Loucy (cell line): ENCODE data around the gene SART3.

Experiments used
- EZH2phosphoT487 ChIP-seq: fragments of 200-600 bp; IDR thresholded peaks from 2 replicates; pipeline ENCODE4 v1.6.1; 2018; ENCODE audit warnings: antibody characterized with exemption, mild to moderate bottlenecking, moderate library complexity, borderline replicate concordance
- TF ChIP-seq, protein P1 (sequence below): fragments of 200-600 bp; sonication (generic); conservative IDR thresholded peaks from 2 replicates; pipeline ENCODE4 v1.5.1; 2014; ENCODE audit warnings: mild to moderate bottlenecking, antibody characterized with exemption, low read length

DNA sequence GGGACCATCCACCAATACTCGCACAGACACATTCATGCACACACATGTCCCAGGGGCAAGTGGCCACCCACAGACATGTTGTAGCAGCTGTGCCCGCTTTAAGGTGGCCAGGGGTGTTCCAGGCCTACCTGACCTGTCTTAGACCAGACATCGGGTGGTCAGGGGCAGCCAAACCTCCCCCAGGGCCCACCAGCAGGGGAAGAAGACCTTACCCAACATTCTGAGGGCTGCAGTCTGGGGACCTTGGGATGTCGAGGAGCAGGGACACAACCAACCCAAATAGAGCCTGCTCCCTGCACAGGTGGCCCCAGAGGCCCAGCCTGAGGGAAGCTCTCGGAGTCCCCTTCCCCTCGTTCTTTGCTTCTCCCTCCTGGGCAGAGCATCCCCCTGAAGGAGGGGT lies 38.6 kb upstream of the SART3 start:
- TF ChIP-seq, protein P1, sequence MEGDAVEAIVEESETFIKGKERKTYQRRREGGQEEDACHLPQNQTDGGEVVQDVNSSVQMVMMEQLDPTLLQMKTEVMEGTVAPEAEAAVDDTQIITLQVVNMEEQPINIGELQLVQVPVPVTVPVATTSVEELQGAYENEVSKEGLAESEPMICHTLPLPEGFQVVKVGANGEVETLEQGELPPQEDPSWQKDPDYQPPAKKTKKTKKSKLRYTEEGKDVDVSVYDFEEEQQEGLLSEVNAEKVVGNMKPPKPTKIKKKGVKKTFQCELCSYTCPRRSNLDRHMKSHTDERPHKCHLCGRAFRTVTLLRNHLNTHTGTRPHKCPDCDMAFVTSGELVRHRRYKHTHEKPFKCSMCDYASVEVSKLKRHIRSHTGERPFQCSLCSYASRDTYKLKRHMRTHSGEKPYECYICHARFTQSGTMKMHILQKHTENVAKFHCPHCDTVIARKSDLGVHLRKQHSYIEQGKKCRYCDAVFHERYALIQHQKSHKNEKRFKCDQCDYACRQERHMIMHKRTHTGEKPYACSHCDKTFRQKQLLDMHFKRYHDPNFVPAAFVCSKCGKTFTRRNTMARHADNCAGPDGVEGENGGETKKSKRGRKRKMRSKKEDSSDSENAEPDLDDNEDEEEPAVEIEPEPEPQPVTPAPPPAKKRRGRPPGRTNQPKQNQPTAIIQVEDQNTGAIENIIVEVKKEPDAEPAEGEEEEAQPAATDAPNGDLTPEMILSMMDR, result no peak
- no peak for TF ChIP-seq EZH2phosphoT487
